Astrocyte (in vitro differentiated cells and primary cell): ENCODE results near the gene PSME3.

Experiments
- EZH2 ChIP-seq: IDR thresholded peaks from 2 replicates; pipeline ENCODE4 v1.6.1; 2012; ENCODE audit warnings: mild to moderate bottlenecking, low read length, inconsistent platforms; ENCODE audit not compliant: insufficient read depth
- TF ChIP-seq, protein P1 (sequence below): IDR thresholded peaks from 2 replicates; pipeline ENCODE4 v1.5.1; 2011; ENCODE audit warnings: low read depth, mild to moderate bottlenecking, inconsistent platforms, low read length, moderate library complexity; ENCODE audit not compliant: insufficient read depth

DNA sequence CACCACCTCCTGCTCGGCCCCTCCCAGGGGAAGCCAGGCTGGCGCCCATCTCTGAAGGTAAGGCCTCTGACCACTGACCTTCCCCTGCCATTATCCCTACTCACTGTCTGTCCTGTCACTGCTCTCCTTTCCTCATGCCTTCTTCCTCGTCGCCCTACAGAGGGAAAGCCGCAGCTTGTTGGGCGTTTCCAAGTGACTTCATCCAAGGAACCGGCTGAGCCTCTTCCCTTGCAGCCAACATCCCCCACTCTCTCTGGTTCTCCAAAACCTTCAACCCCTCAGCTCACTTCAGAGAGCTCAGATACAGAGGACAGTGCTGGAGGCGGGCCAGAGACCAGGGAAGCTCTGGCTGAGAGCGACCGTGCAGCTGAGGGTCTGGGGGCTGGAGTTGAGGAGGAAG, 37.7 kb upstream of the PSME3 start:
- TF ChIP-seq, protein P1, sequence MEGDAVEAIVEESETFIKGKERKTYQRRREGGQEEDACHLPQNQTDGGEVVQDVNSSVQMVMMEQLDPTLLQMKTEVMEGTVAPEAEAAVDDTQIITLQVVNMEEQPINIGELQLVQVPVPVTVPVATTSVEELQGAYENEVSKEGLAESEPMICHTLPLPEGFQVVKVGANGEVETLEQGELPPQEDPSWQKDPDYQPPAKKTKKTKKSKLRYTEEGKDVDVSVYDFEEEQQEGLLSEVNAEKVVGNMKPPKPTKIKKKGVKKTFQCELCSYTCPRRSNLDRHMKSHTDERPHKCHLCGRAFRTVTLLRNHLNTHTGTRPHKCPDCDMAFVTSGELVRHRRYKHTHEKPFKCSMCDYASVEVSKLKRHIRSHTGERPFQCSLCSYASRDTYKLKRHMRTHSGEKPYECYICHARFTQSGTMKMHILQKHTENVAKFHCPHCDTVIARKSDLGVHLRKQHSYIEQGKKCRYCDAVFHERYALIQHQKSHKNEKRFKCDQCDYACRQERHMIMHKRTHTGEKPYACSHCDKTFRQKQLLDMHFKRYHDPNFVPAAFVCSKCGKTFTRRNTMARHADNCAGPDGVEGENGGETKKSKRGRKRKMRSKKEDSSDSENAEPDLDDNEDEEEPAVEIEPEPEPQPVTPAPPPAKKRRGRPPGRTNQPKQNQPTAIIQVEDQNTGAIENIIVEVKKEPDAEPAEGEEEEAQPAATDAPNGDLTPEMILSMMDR, result no peak
- no peak for TF ChIP-seq EZH2
